ENCODE measurements around the gene ACTR10.

Gene ACTR10

GRCh38 chr14:58285132-58285531, 85.2 kb downstream of the ACTR10 start:
- peaks cover 6% of the 10 kb centered on the region; the same call in 1 of the 2 replicates for H4K20me1 ChIP-seq (ENCODE audit: low read depth, low read length)
- TF ChIP-seq EZH2phosphoT487 (conservative IDR thresholded peaks at IDR 0.05; ENCODE audit: low read length) (no peak), CTCF (IDR thresholded peaks at IDR 0.05; ENCODE audit: insufficient read depth, low read length, poor library complexity, severe bottlenecking) (no peak)
- H3K9ac ChIP-seq (ENCODE audit: low read length) = no peak overlapping the region
- no peak overlapping the region for H3K4me3 ChIP-seq (ENCODE audit: insufficient read depth, low read length, poor library complexity, severe bottlenecking)
- peaks cover 96% of the 10 kb centered on the region for H3K79me2 ChIP-seq (ENCODE audit: insufficient read depth, low read length)
- H3K9me3 ChIP-seq (ENCODE audit: insufficient read depth, low read length) = no peaks in the 10 kb centered on the region
- peaks cover 66% of the 10 kb centered on the region for H3K36me3 ChIP-seq (ENCODE audit: low read length)
- no peaks in the 10 kb centered on the region for H3K9me2 ChIP-seq (replicated peaks; ENCODE audit: insufficient read depth, low read length)
- no peak overlapping the region for H3K27ac ChIP-seq (ENCODE audit: low read depth, low read length)
- H3K27me3 ChIP-seq (ENCODE audit: low read length) = no peaks in the 10 kb centered on the region
- no peak overlapping the region for H3K4me2 ChIP-seq (ENCODE audit: low read depth, low read length, poor library complexity, severe bottlenecking)
- peaks cover 13% of the 10 kb centered on the region for H3F3A ChIP-seq (ENCODE audit: insufficient read depth)
- H2AFZ ChIP-seq (ENCODE audit: low read depth, low read length, severe bottlenecking) = no peak overlapping the region
